Measurements from ENCODE around the gene IL7R.

DNA sequence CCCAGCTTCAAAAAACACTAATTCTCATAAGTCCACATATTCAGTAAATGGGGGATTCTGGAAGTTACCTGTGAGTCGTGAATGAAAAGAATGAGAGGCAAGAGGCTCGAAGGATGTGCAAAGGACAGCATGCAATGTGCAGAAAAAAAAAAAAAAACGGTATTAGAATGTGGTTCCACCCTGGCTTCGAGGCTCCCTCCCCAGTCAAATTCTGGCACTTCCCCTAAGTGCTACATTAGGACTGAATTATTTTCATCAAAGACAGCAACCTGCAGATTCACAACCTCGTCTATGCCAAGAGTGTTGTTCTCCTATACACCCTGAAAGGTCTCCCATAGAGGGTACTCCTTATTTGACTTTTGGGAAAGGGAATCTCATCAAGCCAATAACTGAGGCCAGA lies 65.2 kb downstream of the IL7R start:
- TF ChIP-seq, protein P1, sequence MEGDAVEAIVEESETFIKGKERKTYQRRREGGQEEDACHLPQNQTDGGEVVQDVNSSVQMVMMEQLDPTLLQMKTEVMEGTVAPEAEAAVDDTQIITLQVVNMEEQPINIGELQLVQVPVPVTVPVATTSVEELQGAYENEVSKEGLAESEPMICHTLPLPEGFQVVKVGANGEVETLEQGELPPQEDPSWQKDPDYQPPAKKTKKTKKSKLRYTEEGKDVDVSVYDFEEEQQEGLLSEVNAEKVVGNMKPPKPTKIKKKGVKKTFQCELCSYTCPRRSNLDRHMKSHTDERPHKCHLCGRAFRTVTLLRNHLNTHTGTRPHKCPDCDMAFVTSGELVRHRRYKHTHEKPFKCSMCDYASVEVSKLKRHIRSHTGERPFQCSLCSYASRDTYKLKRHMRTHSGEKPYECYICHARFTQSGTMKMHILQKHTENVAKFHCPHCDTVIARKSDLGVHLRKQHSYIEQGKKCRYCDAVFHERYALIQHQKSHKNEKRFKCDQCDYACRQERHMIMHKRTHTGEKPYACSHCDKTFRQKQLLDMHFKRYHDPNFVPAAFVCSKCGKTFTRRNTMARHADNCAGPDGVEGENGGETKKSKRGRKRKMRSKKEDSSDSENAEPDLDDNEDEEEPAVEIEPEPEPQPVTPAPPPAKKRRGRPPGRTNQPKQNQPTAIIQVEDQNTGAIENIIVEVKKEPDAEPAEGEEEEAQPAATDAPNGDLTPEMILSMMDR (conservative IDR thresholded peaks at IDR 0.05) = no peak
- TF ChIP-seq EZH2 (IDR thresholded peaks at IDR 0.05; ENCODE audit: low read depth) = no peak

Measured in PC-9 (cell line).